ENCODE measurements around the gene RHBDL2. TPM values are rescaled to one million over a fixed set of nuclear protein-coding genes. Genes with fewer than 3 reads are reported as not detected.

Gene RHBDL2
- total and polyA plus RNA-seq, 10 of the 15 experiments (the other 5 are each of a cell fraction or from before 2014, with no cell fraction given): 0.05 TPM; not detected in 9

- POLR2A ChIA-PET: interaction anchor here (0.7 to 2.7 kb wide), 3 partner anchors 24 to 71 kb away, joined by 3 to 11 read pairs (median 4); partner anchors contain the start of gene NDUFS5
- WGBS (ENCODE audit: insufficient coverage, insufficient replicate concordance, low lambda C conversion rate, missing lambda C conversion rate): 60% methylated on average over 2 of the region's 2 CpGs
- intact Hi-C loops (cut with micrococcal nuclease; ENCODE audit: unreplicated experiment) (loop anchor here (2.0 to 5.0 kb wide), 2 partner anchors 37 to 118 kb away; partner anchors contain the start of genes MYCBP and NDUFS5), in situ Hi-C loops (cut with MboI) (no loop called here)
- H3K4me3 ChIP-seq: no peak overlapping the region
- no peaks in the 10 kb centered on the region for H3K27me3 ChIP-seq (replicated peaks in 1 of 2; ENCODE audit: control insufficient read depth in 2 of 2, insufficient read depth in 2 of 2, low read length in 1 of 2)
- RAD21 ChIA-PET (ENCODE audit: unreplicated experiment): interaction anchor here (0.6 to 1.5 kb wide), 4 partner anchors 37 to 144 kb away, joined by 3 to 4 read pairs (median 3); no protein-coding TSS in a partner anchor
- peaks cover 42% of the 10 kb centered on the region for H3K79me2 ChIP-seq (ENCODE audit: control insufficient read depth, insufficient read depth, low read length)
- FAIRE-seq (peak; percentile 27), DNase-seq (ENCODE audit: low read depth, low spot score) (no peak), ATAC-seq (no peak)
- no peaks in the 10 kb centered on the region for H3K9me3 ChIP-seq (replicated peaks; ENCODE audit: control insufficient read depth, insufficient read depth, low read length)
- no peak overlapping the region for H3K27ac ChIP-seq (ENCODE audit: control insufficient read depth, insufficient read depth)
- H3K36me3 ChIP-seq (ENCODE audit: control insufficient read depth in 2 of 2, insufficient read depth in 2 of 2, low read length in 1 of 2): peaks cover 0 to 6% of the 10 kb centered on the region in 2 experiments; a peak in 1 of 4 replicates
- no peak overlapping the region for H3K9ac ChIP-seq (ENCODE audit: control insufficient read depth, insufficient read depth, low read length)
- no peak overlapping the region for H2AFZ ChIP-seq (ENCODE audit: control insufficient read depth, low read depth, low read length)
- BruUV-seq (replicated peaks): TSS peak; percentile 62
- CTCF ChIA-PET: interaction anchor here (0.6 to 2.9 kb wide), 5 partner anchors 8 to 101 kb away, joined by 3 to 19 read pairs (median 4); partner anchors contain the start of gene NDUFS5
- no peak overlapping the region for H3K4me2 ChIP-seq (ENCODE audit: control insufficient read depth, insufficient read depth)
- no peaks in the 10 kb centered on the region for H3K4me1 ChIP-seq (ENCODE audit: control insufficient read depth, insufficient read depth, low read length)
- H4K20me1 ChIP-seq (ENCODE audit: control insufficient read depth, insufficient read depth): no peaks in the 10 kb centered on the region
- SMC1A ChIA-PET (ENCODE audit: uncharacterized antibody, unreplicated experiment): interaction anchor here (0.6 to 1.8 kb wide), 7 partner anchors 13 to 133 kb away, joined by 3 to 9 read pairs (median 3); partner anchors contain the start of gene NDUFS5
- TF ChIP-seq SREBF2 (IDR thresholded peaks at IDR 0.05; ENCODE audit: low read length) (no peak), ELK1 (IDR thresholded peaks at IDR 0.05; ENCODE audit: low read depth, low read length) (no peak), CHD1 (IDR thresholded peaks at IDR 0.05; ENCODE audit: low read depth, low read length) (no peak), KDM1A (IDR thresholded peaks at IDR 0.05; ENCODE audit: borderline replicate concordance) (no peak), SKIL (IDR thresholded peaks at IDR 0.05; ENCODE audit: low read depth, poor library complexity, severe bottlenecking) (no peak), WRNIP1 (IDR thresholded peaks at IDR 0.05; ENCODE audit: borderline replicate concordance, low read depth, low read length) (no peak), NFYA (IDR thresholded peaks at IDR 0.05; ENCODE audit: borderline replicate concordance, low read depth, low read length) (no peak), ZBTB33 (IDR thresholded peaks at IDR 0.05) (no peak), TBL1XR1 (IDR thresholded peaks at IDR 0.05; ENCODE audit: low read depth, low read length) (no peak), CREM (IDR thresholded peaks at IDR 0.05; ENCODE audit: low read depth) (no peak), SP1 (IDR thresholded peaks at IDR 0.05; ENCODE audit: low read depth, low read length) (no peak), MEF2A (IDR thresholded peaks at IDR 0.05; ENCODE audit: insufficient read depth, low read depth, low read length) (no peak), MEF2B (IDR thresholded peaks at IDR 0.05; ENCODE audit: partially characterized antibody, poor library complexity, severe bottlenecking) (no peak)
- TF ChIP-seq, protein P1, sequence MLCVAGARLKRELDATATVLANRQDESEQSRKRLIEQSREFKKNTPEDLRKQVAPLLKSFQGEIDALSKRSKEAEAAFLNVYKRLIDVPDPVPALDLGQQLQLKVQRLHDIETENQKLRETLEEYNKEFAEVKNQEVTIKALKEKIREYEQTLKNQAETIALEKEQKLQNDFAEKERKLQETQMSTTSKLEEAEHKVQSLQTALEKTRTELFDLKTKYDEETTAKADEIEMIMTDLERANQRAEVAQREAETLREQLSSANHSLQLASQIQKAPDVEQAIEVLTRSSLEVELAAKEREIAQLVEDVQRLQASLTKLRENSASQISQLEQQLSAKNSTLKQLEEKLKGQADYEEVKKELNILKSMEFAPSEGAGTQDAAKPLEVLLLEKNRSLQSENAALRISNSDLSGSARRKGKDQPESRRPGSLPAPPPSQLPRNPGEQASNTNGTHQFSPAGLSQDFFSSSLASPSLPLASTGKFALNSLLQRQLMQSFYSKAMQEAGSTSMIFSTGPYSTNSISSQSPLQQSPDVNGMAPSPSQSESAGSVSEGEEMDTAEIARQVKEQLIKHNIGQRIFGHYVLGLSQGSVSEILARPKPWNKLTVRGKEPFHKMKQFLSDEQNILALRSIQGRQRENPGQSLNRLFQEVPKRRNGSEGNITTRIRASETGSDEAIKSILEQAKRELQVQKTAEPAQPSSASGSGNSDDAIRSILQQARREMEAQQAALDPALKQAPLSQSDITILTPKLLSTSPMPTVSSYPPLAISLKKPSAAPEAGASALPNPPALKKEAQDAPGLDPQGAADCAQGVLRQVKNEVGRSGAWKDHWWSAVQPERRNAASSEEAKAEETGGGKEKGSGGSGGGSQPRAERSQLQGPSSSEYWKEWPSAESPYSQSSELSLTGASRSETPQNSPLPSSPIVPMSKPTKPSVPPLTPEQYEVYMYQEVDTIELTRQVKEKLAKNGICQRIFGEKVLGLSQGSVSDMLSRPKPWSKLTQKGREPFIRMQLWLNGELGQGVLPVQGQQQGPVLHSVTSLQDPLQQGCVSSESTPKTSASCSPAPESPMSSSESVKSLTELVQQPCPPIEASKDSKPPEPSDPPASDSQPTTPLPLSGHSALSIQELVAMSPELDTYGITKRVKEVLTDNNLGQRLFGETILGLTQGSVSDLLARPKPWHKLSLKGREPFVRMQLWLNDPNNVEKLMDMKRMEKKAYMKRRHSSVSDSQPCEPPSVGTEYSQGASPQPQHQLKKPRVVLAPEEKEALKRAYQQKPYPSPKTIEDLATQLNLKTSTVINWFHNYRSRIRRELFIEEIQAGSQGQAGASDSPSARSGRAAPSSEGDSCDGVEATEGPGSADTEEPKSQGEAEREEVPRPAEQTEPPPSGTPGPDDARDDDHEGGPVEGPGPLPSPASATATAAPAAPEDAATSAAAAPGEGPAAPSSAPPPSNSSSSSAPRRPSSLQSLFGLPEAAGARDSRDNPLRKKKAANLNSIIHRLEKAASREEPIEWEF (IDR thresholded peaks at IDR 0.05; ENCODE audit: insufficient replicate concordance, low read depth, low read length): no peak
Observed at GRCh38 chr1:38989979-38990378, 48.3 kb upstream of the RHBDL2 start.
